HG02884 (cell line): ENCODE measurements around the gene TTC23.

Experiments
- ATAC-seq: cut with Tn5 transposase; IDR thresholded peaks from one replicate; pipeline ENCODE4 v1.9.1; 2021; ENCODE audit warnings: mild to moderate bottlenecking, moderate library complexity; ENCODE audit not compliant: unreplicated experiment

TTC23 gene

GRCh38 chr15:99249270-99249841 lies at the start of gene TTC23:
TTC23 (minus strand) TSS chr15:99249581; CDS start chr15:99228712, 20,869 bp downstream.
- no peak for ATAC-seq

GRCh38 chr15:99296386-99296785 lies 47.0 kb upstream of the TTC23 start:
- no peak for ATAC-seq

GRCh38 chr15:99295840-99296239 lies 46.5 kb upstream of the TTC23 start:
- no peak for ATAC-seq

- ATAC-seq: no peak
These were observed 42.3 kb upstream of the TTC23 start for GRCh38 chr15:99291643-99292042.

GRCh38 chr15:99283717-99284116 lies 34.3 kb upstream of the TTC23 start:
- ATAC-seq: no peak

GRCh38 chr15:99282586-99282985 lies 33.2 kb upstream of the TTC23 start:
- ATAC-seq: no peak

- no peak for ATAC-seq
These were observed 32.7 kb upstream of the TTC23 start for GRCh38 chr15:99282121-99282520.

GRCh38 chr15:99279827-99280226 lies 30.4 kb upstream of the TTC23 start:
- no peak for ATAC-seq

GRCh38 chr15:99279290-99279689 lies 29.9 kb upstream of the TTC23 start:
- ATAC-seq: no peak

- no peak for ATAC-seq
These were observed 26.2 kb upstream of the TTC23 start for GRCh38 chr15:99275525-99276128.

- ATAC-seq: no peak
These were observed 25.7 kb upstream of the TTC23 start for GRCh38 chr15:99275061-99275460.

GRCh38 chr15:99273801-99274200 lies 24.4 kb upstream of the TTC23 start:
- ATAC-seq: no peak

GRCh38 chr15:99268431-99268830 lies 19.1 kb upstream of the TTC23 start:
- ATAC-seq: no peak

GRCh38 chr15:99267957-99268356 lies 18.6 kb upstream of the TTC23 start:
- ATAC-seq: no peak

- no peak for ATAC-seq
These were observed 16.2 kb upstream of the TTC23 start for GRCh38 chr15:99265541-99266070.

GRCh38 chr15:99264125-99264524 lies 14.7 kb upstream of the TTC23 start:
- ATAC-seq: no peak

- no peak for ATAC-seq
These were observed 7.8 kb upstream of the TTC23 start for GRCh38 chr15:99257107-99257750.

GRCh38 chr15:99253381-99254090 lies 4.2 kb upstream of the TTC23 start:
- no peak for ATAC-seq

- ATAC-seq: no peak
These were observed 2.9 kb upstream of the TTC23 start for GRCh38 chr15:99252326-99252725.

- ATAC-seq: peak; percentile 96
These were observed 1.8 kb upstream of the TTC23 start, which contains the start of gene LRRC28 for GRCh38 chr15:99250857-99251841. LRRC28 (plus strand) TSS chr15:99251481; CDS start chr15:99255958, 4,477 bp downstream.
